Gastrocnemius medialis (tissue), 4 donors: ENCODE measurements around the gene VSX2. TPM values are rescaled to one million over a fixed set of nuclear protein-coding genes. Genes with fewer than 3 reads are reported as not detected.

ENCODE experiments used
- ATAC-seq, 2 donors: fragments of 150-250 bp; one replicate each; pipeline ENCODE4 v1.9.1; 2016
- DNase-seq, 2 donors: peaks; one replicate each; pipeline ENCODE4 v3.0.0-alpha.2; 2019
- H3K27ac ChIP-seq, 4 donors: fragments of 200-600 bp; sonication (generic); 1 replicate in 1 of 4; 2 replicates in 3 of 4; pipeline ENCODE4 v1.5.1; 2016 to 2018; ENCODE audit warnings: mild to moderate bottlenecking in 2 of 4, moderate library complexity in 1 of 4
- H3K27me3 ChIP-seq, 3 donors: fragments of 200-600 bp; sonication (generic) in 2 of 3; 1 replicate in 1 of 3; 2 replicates in 2 of 3; pipeline versions ENCODE4 v1.5.1 to v1.6.0; 2016 to 2019; ENCODE audit warnings: mild to moderate bottlenecking in 1 of 3, moderate library complexity in 1 of 3
- H3K36me3 ChIP-seq, 2 donors: fragments of 200-600 bp; sonication (generic) in 1 of 2; one replicate each; pipeline ENCODE4 v1.5.1; 2017 to 2018
- H3K4me1 ChIP-seq, 2 donors: fragments of 200-600 bp; sonication (generic) in 1 of 2; one replicate each; pipeline ENCODE4 v1.5.1; 2016 to 2017; ENCODE audit warnings: mild to moderate bottlenecking in 2 of 2
- H3K4me3 ChIP-seq, 4 donors: fragments of 200-600 bp; sonication (generic) in 3 of 4; 1 replicate in 1 of 4; 2 replicates in 3 of 4; pipeline ENCODE4 v1.5.1; 2016 to 2019; ENCODE audit warnings: mild to moderate bottlenecking in 2 of 4
- H3K9me3 ChIP-seq, 3 donors: fragments of 200-600 bp; sonication (generic) in 2 of 3; 1 replicate in 1 of 3; 2 replicates in 2 of 3; pipeline ENCODE4 v1.5.1; 2016 to 2019
- POLR2A ChIP-seq, 2 donors: fragments of 450-650 bp; IDR thresholded peaks; one replicate each; pipeline ENCODE4 v1.6.1; 2017; ENCODE audit warnings: antibody characterized with exemption in 2 of 2, mild to moderate bottlenecking in 2 of 2, moderate library complexity in 2 of 2
- in situ Hi-C, 4 donors: fragments of 200-750 bp; cut with MboI; loops; one replicate each; pipeline versions ENCODE4 v1.15.0 to v1.8.0; 2017; ENCODE audit warnings: low sequenced_read_pairs in 4 of 4
- intact Hi-C: fragments of 100-400 bp; cut with DNase I; formaldehyde crosslinking; loops from one replicate; pipeline ENCODE4 v1.15.1; 2023; ENCODE audit warnings: low total_unique reads
- total RNA-seq, 4 donors: library from RNA; depleted of rRNA; stranded (reverse); fragments of >200 nt; gene quantifications; one replicate each; pipeline versions ENCODE4 v1.1.0 to v1.2.3, GENCODE V29; 2016
- TF ChIP-seq, protein P1 (sequence below), 5 experiments: fragments of 450-650 bp in 3 of 5; fragments of 200-600 bp in 2 of 5; sonication (generic) in 2 of 5; IDR thresholded peaks in 4 of 5; conservative IDR thresholded peaks in 1 of 5; 1 replicate in 4 of 5; 2 replicates in 1 of 5; pipeline ENCODE4 v1.5.1; 2016 to 2019; ENCODE audit warnings: antibody characterized with exemption in 5 of 5, mild to moderate bottlenecking in 3 of 5, moderate library complexity in 3 of 5

Gene VSX2
- total RNA-seq, 4 donors from 2014 or later: not detected

- Histone ChIP-seq H3K4me1 (no peaks in the 10 kb centered on the region), H3K9me3 (no peaks in the 10 kb centered on the region), H3K36me3 (no peaks in the 10 kb centered on the region), H3K27ac (no peak overlapping the region), H3K4me3 (no peak overlapping the region), H3K27me3 (no peaks in the 10 kb centered on the region)
- intact Hi-C loops (no loop called here), in situ Hi-C loops (no loop called here)
- TF ChIP-seq, protein P1, sequence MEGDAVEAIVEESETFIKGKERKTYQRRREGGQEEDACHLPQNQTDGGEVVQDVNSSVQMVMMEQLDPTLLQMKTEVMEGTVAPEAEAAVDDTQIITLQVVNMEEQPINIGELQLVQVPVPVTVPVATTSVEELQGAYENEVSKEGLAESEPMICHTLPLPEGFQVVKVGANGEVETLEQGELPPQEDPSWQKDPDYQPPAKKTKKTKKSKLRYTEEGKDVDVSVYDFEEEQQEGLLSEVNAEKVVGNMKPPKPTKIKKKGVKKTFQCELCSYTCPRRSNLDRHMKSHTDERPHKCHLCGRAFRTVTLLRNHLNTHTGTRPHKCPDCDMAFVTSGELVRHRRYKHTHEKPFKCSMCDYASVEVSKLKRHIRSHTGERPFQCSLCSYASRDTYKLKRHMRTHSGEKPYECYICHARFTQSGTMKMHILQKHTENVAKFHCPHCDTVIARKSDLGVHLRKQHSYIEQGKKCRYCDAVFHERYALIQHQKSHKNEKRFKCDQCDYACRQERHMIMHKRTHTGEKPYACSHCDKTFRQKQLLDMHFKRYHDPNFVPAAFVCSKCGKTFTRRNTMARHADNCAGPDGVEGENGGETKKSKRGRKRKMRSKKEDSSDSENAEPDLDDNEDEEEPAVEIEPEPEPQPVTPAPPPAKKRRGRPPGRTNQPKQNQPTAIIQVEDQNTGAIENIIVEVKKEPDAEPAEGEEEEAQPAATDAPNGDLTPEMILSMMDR (IDR thresholded peaks at IDR 0.05 in 4 of 5, conservative IDR thresholded peaks at IDR 0.05 in 1 of 5): no peak
- TF ChIP-seq POLR2A (IDR thresholded peaks at IDR 0.05): no peak
- DNase-seq (no peak), ATAC-seq (no peak)
Observed at GRCh38 chr14:74207943-74208342, 31.3 kb upstream of the VSX2 start.

- Histone ChIP-seq H3K4me3 (no peak overlapping the region), H3K36me3 (no peaks in the 10 kb centered on the region), H3K4me1 (no peaks in the 10 kb centered on the region), H3K27me3 (no peaks in the 10 kb centered on the region), H3K9me3 (no peaks in the 10 kb centered on the region), H3K27ac (no peak overlapping the region)
- ATAC-seq (no peak), DNase-seq (no peak)
- intact Hi-C loops: no loop called here
- in situ Hi-C loops: no loop called here
- no peak for TF ChIP-seq POLR2A (IDR thresholded peaks at IDR 0.05)
- TF ChIP-seq, protein P1 (IDR thresholded peaks at IDR 0.05 in 4 of 5, conservative IDR thresholded peaks at IDR 0.05 in 1 of 5): no peak
Observed at GRCh38 chr14:74208642-74209041, 30.6 kb upstream of the VSX2 start.

DNA sequence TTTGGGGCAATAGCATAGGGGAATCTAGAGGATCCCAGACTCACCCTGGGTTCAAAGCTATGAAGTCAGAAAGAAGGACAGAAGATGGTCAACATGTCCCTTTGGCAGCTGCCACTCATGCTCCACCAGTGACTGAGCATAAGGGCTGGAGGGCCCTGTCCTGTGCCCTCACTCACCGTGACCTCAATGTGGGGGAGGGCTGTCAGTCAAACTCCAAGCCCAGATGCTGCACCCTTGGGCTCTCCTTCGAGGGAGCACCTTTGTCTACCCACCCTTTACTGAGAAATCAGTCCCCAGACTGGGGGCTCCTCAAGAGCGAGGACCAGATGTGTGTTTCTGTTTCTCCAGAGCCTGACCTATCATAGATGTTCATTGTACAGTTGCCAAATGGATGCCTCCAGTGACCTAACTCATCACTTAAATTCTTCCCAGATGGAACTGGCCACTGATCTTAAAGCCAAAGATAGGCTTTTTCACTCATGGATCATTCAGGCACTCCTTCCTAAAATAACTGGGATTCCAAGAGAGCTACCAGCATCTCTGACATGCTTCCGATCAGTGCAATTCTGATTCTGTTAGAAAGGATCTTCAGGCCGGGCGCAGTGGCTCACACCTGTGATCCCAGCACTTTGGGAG lies 27.2 kb upstream of the VSX2 start:
- Histone ChIP-seq H3K36me3 (no peaks in the 10 kb centered on the region), H3K9me3 (no peaks in the 10 kb centered on the region), H3K4me3 (no peak overlapping the region), H3K27me3 (no peaks in the 10 kb centered on the region), H3K27ac (no peak overlapping the region), H3K4me1 (no peaks in the 10 kb centered on the region)
- ATAC-seq (no peak), DNase-seq (no peak)
- intact Hi-C loops: no loop called here
- in situ Hi-C loops: no loop called here
- TF ChIP-seq, protein P1 (IDR thresholded peaks at IDR 0.05 in 4 of 5, conservative IDR thresholded peaks at IDR 0.05 in 1 of 5): no peak
- no peak for TF ChIP-seq POLR2A (IDR thresholded peaks at IDR 0.05)

- no peak for TF ChIP-seq POLR2A (IDR thresholded peaks at IDR 0.05)
- TF ChIP-seq, protein P1 (IDR thresholded peaks at IDR 0.05 in 4 of 5, conservative IDR thresholded peaks at IDR 0.05 in 1 of 5): no peak
- Histone ChIP-seq H3K4me1 (peaks cover 0 to 5% of the 10 kb centered on the region in 2 donors), H3K4me3 (no peak overlapping the region), H3K27me3 (peaks cover 0 to 9% (median 9%) of the 10 kb centered on the region in 3 donors), H3K27ac (no peak overlapping the region), H3K36me3 (no peaks in the 10 kb centered on the region), H3K9me3 (no peaks in the 10 kb centered on the region)
- no peak for ATAC-seq
- no peak for DNase-seq
- intact Hi-C loops: no loop called here
- in situ Hi-C loops: no loop called here
Observed at GRCh38 chr14:74213907-74214803, 25.1 kb upstream of the VSX2 start.
